ENCODE results near the gene MYO18A.

Gene MYO18A

GRCh38 chr17:29045734-29046472 lies 134.3 kb downstream of the MYO18A start:
- no peak for DNase-seq

DNA sequence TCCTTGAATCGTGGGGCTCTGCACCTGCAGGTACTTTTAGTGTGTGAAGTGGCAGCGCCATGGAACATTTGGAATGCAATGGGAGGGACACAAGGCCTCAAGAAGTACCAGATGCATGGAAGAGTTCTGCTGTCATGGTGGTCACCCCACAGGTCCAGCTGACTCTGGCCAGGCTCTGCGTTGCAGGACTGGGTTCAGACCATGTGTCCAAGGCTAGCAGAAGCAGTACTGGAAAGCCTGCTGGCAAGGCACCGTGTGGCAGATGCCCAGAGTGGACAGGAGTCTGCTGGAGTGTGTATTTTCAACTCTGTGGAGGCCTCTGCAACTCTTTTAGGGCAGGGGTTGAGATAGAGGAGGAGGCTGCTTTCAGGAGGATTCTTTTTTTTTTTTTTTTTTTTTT lies 135.2 kb downstream of the MYO18A start:
- no peak for DNase-seq

DNA sequence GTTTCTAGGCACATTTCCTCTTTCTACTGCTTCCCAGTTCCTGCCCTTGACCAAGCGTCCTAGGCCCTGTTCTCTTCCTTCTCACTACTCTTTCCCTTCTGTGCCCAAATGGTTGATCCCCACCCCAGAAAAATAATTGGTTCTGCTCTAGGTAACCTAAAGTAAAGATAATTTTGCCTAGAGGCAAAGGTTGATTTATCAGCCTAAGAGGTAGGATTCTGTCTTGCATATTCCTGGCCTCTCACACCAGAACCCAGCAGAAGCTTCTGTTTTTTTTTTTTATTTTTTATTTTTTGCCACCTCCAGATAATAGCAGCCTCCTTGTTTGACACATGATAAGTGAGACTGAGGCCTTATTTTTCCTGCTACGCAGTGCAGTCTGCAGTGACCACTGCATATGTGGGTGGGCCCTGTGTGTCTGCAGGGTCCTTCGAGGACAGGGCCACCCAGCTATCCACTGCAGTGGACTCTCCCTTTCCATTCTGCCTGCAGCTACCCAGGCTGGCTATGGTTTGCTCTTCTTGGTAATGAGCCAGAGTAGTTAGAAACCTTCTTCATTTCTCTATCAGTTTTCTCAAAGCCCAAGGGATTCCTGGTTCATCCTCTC lies 136.6 kb downstream of the MYO18A start:
- no peak for DNase-seq

DNA sequence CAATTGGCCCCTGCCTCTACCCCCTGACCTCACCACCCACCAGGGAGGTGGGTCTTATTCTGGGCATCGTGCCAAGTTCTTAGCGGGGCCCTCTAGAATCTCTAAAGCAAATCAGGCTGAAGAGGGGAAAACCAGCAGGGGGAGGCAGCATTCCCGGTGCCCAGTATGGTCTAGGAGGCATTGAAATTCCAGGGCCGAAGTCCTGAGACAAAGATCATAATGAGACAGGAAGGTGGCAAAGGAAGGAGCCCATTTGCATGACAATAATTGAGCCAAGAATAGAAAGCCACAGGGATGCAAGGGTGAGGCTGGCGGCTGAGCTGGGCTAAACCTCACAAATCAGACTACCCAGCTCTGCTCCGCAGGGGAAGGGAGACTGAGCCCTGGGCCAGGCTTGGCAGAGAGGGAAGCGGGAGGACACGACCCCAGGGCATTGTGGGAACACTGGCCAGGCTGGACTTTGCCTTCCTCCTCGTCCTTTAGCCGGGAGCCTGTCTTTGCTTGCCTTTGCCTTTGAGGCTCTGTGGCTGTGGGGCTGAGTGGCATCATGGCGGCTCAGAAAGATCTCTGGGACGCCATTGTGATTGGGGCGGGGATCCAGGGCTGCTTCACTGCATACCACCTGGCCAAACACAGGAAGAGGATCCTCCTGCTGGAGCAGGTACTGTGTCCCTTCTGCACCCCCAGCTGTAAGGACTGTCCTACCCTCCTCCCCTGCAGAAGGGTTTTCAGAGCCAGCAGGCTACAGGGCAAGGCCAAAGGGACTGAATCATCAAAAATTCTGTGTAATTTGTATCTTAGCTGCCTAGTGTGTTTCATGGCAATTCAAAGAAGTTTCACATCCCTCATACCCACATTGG lies 137.3 kb downstream of the MYO18A start, which contains the start of gene PIPOX:
Gene PIPOX (plus strand): TSS at position 463 of the 860 bp plus-strand sequence. CDS start 85 bp downstream, at position 548.
- DNase-seq = peak in 1 of 2 donors; percentile 13

DNA sequence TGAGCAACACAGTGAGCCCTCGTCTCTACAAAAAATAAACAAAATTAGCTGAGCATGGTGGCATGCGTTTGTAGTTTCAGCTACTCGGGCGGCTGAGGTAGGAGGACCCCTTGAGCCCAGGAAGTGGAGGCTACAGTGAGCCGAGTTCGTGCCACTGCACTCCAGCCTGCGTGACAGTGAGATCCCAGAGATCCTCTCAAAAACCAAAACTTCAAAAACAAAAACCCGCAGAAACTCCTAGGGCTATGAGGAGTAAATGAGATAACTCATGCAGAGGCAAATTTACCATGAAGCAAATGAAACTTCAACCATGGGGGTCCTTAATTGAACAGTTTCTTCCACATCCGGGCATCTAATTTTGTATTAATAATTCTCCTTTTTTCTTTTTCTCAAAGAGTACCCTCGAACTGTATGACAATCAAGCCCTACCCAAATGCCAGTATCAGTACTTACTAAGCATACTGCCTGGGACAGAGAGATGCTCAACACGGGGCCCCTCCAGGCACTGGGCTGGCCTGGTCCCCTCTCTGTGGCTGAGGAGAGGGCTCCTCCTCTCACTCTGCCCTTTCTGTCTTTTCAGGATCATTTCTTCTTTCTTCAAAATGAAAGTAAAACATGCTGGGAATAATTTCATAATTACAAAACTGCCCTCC lies 138.0 kb downstream of the MYO18A start:
- no peak for DNase-seq

DNA sequence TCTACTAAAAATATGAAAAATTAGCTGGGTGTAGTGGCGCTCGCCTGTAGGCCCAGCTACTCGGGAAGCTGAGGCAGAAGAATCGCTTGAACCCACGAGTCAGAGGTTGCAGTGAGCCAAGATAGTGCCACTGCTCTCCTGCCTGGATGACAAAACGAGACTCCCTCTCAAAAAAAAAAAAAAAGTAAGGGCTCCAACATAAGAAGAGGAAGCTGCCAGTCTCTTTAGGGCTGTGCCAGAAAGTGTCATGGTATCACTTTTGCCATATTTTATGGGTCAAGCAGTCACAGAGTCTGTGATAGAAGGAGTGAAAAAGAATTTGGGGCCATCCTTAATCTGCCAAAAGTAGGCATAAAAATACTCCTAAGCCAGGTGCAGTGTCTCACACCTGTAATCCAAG lies 138.6 kb downstream of the MYO18A start:
- DNase-seq = no peak

GRCh38 chr17:29041091-29041490 lies 139.1 kb downstream of the MYO18A start:
- no peak for DNase-seq

- DNase-seq = no peak
These were observed 140.2 kb downstream of the MYO18A start for GRCh38 chr17:29039764-29040598.

DNA sequence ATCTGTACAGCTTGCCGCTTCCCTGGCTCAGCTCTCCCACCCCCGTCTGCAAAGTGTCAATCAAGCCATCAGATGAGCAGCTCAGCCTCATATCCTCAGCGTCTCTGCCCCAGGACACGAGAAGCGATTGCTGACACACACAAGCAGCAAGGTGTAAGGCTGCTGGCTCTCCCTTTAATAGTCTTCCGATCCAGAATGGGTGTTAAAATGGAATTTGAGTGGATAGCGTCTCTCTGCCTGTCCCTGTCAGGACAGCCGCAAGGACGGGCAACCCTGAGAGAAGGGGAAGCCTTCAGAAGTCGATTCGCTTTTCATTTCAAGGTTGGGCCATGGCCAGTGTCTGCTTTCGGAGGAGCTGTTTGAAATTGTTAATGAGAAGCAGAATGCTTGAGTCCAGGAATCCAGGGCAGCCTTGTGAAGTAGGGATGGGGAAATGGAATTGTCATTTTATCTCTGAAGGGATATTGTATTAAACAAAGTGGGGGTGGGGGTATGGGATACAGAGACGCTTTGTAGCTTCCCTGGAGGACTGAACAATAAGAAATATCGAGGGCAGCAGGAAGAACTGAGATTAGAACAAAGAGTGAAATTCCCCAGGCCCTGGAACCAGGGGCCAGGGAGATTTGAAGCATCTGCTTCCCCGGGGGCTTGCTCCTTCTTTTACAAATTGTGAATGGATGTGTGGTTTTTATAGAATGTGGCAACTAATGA lies 142.0 kb downstream of the MYO18A start:
- no peak for DNase-seq

DNA sequence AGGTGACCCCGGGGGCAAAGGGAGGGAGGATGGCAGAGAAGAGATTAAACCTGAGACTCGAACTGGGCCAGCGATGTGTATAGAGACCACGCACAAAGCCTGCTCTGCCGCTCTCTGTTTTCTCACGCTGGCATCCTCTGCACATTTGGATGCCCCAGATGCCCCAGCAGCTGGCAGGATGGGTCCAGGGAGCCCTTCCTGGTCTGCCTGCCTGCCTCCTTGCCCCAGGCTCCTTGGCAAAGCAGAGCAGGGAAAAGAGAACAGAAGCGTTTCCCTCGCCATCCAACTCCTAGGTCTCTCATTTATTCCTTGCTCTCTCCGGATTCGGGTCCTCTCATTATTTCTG lies 142.5 kb downstream of the MYO18A start:
- no peak for DNase-seq

DNA sequence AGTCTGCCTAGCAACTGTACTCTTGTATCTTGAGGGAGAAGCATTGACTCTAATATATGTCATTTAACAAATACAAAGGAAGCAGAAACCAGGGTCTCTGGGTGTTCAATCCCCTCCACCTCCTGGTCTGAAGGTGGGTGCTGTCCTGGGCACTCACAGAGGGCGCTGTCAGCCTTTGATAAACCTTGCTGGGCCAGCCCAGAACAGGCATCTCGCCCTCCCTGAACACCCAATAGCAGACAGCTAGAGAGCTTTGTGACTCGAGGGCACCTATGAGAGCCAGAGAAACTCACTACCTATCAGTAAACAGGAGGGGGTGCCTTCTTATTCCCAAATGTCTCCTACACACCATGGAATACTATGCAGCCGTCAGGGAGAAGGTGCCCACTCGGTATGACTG lies 143.6 kb downstream of the MYO18A start:
- DNase-seq = no peak

- no peak for DNase-seq
These were observed 145.7 kb downstream of the MYO18A start for GRCh38 chr17:29034510-29034909.

DNA sequence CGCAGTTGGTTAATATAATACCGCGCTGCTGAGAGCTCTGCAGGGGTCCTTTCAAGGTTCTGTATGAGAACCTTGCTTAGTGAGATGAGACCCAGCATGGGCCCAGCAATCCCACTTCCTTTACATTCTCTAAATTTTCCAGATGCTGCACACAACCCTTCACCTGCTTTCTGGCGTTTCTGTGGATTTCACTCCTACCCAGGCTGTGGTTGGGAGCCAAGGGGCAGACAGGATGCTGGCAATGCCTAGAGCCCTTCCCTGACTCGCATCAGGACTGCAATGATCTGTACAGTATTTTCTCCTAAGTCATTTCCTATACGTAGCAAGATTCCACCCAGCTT lies 147.4 kb downstream of the MYO18A start:
- no peak for DNase-seq

GRCh38 chr17:29032013-29032856 lies 148.0 kb downstream of the MYO18A start:
- no peak for DNase-seq

GRCh38 chr17:29031488-29031887 lies 148.7 kb downstream of the MYO18A start:
- no peak for DNase-seq

- no peak for DNase-seq
These were observed 155.8 kb downstream of the MYO18A start for GRCh38 chr17:29024316-29024952.

DNA sequence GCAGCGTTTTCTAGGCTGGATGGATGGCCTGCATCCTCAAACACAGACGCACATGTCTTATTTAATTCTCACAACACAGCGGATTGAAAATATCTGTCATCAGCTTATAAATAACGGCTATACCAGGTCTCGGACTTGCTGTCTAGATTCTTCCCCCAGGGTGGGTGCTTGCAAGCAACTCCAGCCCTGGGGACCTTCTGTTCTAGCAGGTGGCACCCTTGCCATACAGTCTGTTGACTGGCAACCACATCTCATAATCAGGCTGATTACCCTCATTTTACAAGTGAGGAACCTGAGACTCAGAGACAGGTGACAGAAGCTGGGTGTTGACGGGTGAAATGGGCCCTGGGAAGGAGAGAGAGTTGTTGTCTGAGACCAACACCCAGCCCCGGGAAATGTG lies 158.1 kb downstream of the MYO18A start:
- DNase-seq = no peak

DNA sequence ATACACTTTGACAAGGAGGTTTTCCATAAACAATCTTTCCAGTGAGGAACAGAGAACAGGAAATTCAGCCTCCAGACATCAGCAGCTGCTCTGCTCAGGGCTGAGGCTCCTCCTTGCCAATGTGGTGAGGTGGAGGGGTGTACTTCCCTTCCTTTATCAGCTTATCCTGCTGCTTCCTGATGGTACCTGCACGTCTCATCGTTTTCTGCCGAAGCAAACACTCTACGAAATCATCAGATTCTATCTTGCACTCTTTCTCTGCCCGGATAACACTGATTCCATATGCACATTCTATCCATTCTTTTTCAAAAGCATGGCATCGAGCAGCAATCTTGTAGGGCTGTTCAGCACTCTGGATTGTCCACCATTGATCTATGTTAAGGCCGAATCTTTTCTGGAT lies 159.0 kb downstream of the MYO18A start:
- DNase-seq = no peak
